Rectal smooth muscle tissue (tissue), 1 donor: ENCODE measurements around the gene FCRL4.

Source experiments
- H3K27ac ChIP-seq: one replicate; pipeline ENCODE4 v1.7.0; 2013; ENCODE audit warnings: low read depth, low read length, inconsistent platforms
- H3K27me3 ChIP-seq: one replicate; pipeline ENCODE4 v1.7.0; 2013; ENCODE audit warnings: low read length; ENCODE audit not compliant: control insufficient read depth, insufficient read depth
- H3K36me3 ChIP-seq: one replicate; pipeline ENCODE4 v1.7.0; 2013; ENCODE audit warnings: low read length; ENCODE audit not compliant: control insufficient read depth, insufficient read depth
- H3K4me1 ChIP-seq: one replicate; pipeline ENCODE4 v1.7.0; 2013; ENCODE audit warnings: low read length; ENCODE audit not compliant: control insufficient read depth, insufficient read depth
- H3K4me3 ChIP-seq: one replicate; pipeline ENCODE4 v1.7.0; 2013; ENCODE audit warnings: low read length
- H3K9ac ChIP-seq: one replicate; pipeline ENCODE4 v1.7.0; 2013; ENCODE audit warnings: low read length

The FCRL4 gene

GRCh38 chr1:157597959-157598667 is at the start of gene FCRL4:
TSS of gene FCRL4 (minus strand) at chr1:157598085. CDS start at chr1:157597944, 141 bp downstream.
- Histone ChIP-seq H3K4me3 (no peak within 1 kb of the TSS), H3K27me3 (no peaks in the 10 kb centered on the region), H3K9ac (no peak within 1 kb of the TSS), H3K4me1 (no peaks in the 10 kb centered on the region), H3K36me3 (no peaks in the 10 kb centered on the region), H3K27ac (no peak within 1 kb of the TSS)

GRCh38 chr1:157646144-157646543 is 48.3 kb upstream of the FCRL4 start:
- Histone ChIP-seq H3K4me3 (no peak overlapping the region), H3K9ac (no peak overlapping the region), H3K4me1 (no peaks in the 10 kb centered on the region), H3K27me3 (no peaks in the 10 kb centered on the region), H3K27ac (no peak overlapping the region), H3K36me3 (no peaks in the 10 kb centered on the region)

GRCh38 chr1:157641177-157641576 is 43.3 kb upstream of the FCRL4 start:
- Histone ChIP-seq H3K4me3 (no peak overlapping the region), H3K36me3 (no peaks in the 10 kb centered on the region), H3K4me1 (no peaks in the 10 kb centered on the region), H3K27me3 (no peaks in the 10 kb centered on the region), H3K27ac (no peak overlapping the region), H3K9ac (no peak overlapping the region)

DNA sequence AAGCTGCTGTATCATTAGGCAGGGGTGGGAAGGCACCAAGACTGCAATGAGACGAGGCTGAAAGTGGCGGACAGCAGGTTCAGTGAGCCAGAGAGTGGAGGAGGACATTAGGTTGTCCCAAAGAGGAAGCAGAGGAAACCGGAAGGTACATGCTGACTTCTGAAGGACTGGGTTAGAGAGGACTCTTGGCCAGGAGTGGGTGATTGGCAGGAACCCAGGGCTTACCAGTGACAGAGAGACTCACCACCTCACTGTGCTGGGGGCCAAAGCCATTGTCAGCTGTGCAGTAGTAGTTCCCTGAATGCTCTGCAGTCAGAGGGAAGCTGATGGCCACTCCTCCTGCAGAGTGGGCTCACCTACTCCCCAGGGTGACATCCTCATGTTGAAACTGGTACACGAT is 41.9 kb upstream of the FCRL4 start:
- Histone ChIP-seq H3K4me1 (no peaks in the 10 kb centered on the region), H3K27ac (no peak overlapping the region), H3K4me3 (no peak overlapping the region), H3K9ac (no peak overlapping the region), H3K27me3 (no peaks in the 10 kb centered on the region), H3K36me3 (no peaks in the 10 kb centered on the region)

GRCh38 chr1:157628773-157629172 is 30.9 kb upstream of the FCRL4 start:
- Histone ChIP-seq H3K9ac (no peak overlapping the region), H3K4me1 (no peaks in the 10 kb centered on the region), H3K36me3 (no peaks in the 10 kb centered on the region), H3K27ac (no peak overlapping the region), H3K27me3 (no peaks in the 10 kb centered on the region), H3K4me3 (no peak overlapping the region)

- Histone ChIP-seq H3K4me1 (no peaks in the 10 kb centered on the region), H3K9ac (no peak overlapping the region), H3K27ac (no peak overlapping the region), H3K27me3 (no peaks in the 10 kb centered on the region), H3K4me3 (no peak overlapping the region), H3K36me3 (no peaks in the 10 kb centered on the region)
These were observed 28.2 kb upstream of the FCRL4 start for GRCh38 chr1:157626099-157626498.

GRCh38 chr1:157624471-157624870 is 26.6 kb upstream of the FCRL4 start:
- H3K4me3 ChIP-seq: no peak overlapping the region
- no peaks in the 10 kb centered on the region for H3K27me3 ChIP-seq
- H3K9ac ChIP-seq: no peak overlapping the region
- H3K27ac ChIP-seq: no peak overlapping the region
- H3K4me1 ChIP-seq: no peaks in the 10 kb centered on the region
- no peaks in the 10 kb centered on the region for H3K36me3 ChIP-seq

DNA sequence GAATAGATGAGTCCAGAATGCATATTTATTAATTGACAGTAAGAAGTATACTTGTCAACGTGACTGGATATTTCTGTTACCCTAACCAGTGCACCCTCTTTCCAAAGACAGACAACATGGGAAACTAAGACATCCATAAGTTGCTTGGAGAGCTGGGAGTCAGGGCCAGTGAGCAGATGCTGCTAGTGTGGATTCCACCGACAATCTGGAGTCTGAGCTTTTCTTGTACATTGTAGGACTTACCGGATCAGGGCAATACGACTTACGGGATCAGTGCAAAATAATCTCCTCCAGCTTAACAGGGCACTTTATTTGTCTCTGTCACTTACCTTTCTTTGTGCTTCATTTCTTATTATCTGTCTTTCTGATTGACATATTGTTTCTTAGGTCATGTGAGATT is 24.6 kb upstream of the FCRL4 start:
- Histone ChIP-seq H3K9ac (no peak overlapping the region), H3K4me3 (no peak overlapping the region), H3K27me3 (no peaks in the 10 kb centered on the region), H3K36me3 (no peaks in the 10 kb centered on the region), H3K4me1 (no peaks in the 10 kb centered on the region), H3K27ac (no peak overlapping the region)

DNA sequence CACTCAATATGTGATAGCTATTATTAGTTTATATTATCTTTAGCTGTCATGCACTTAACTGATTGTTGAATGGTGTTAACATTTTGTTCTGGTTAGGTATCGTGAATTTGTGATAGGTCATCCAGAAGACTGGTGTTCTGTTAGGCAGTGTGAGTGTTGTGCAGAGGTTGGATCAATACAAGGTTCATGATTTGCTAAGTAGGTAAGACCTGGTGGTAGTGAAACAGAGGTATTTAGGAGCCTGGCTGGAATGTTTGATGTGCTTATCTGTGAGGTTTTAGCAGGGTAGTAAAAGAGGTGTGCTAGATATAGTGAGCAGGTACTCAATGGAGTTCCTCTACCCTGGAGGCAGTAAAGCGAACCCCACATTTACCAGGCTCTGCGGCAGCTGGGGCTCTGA is 20.3 kb upstream of the FCRL4 start:
- Histone ChIP-seq H3K27ac (no peak overlapping the region), H3K9ac (no peak overlapping the region), H3K36me3 (no peaks in the 10 kb centered on the region), H3K27me3 (no peaks in the 10 kb centered on the region), H3K4me3 (no peak overlapping the region), H3K4me1 (no peaks in the 10 kb centered on the region)

DNA sequence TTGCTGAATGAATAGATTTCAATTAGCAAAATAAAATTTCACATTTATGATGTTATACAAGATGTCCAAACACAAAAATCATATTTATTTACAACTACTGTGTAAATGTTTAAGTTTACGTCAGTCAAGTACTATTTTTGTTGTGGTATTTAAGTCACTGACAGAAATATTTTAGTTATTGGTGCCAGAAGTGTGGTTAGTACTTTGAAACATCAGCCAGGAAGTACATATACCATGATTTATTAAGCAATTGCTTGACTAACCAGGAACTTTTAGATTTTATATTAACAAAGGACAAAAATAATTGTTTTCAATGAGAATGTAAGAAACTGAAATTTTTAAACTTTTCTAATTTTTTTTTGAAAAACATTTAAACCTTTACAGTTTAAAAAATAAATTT is 2.4 kb upstream of the FCRL4 start:
- H3K4me1 ChIP-seq: no peaks in the 10 kb centered on the region
- H3K36me3 ChIP-seq: no peaks in the 10 kb centered on the region
- no peak overlapping the region for H3K9ac ChIP-seq
- no peak overlapping the region for H3K4me3 ChIP-seq
- H3K27me3 ChIP-seq: no peaks in the 10 kb centered on the region
- H3K27ac ChIP-seq: no peak overlapping the region

DNA sequence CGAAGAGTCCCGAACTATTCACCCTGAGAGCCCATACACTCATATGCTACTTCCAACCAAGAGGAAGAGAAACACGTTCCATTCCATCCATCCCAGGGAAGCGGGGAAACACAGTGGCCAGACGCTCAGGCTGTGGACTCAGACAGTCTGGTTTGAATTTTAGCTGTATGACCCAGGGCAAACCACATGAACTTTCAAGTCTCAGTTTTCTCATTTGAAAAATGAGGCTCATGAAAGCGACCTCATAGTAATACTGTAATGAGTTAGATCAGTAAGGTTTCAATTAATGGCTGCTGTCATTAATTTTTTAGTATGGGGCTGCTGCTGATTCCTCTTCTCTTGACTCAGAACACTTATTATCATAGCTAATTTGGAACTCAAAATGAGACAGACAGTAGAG is 1.5 kb downstream of the FCRL4 start:
- Histone ChIP-seq H3K9ac (no peak overlapping the region), H3K36me3 (no peaks in the 10 kb centered on the region), H3K27me3 (no peaks in the 10 kb centered on the region), H3K4me3 (no peak overlapping the region), H3K27ac (no peak overlapping the region), H3K4me1 (no peaks in the 10 kb centered on the region)

GRCh38 chr1:157595356-157595755 is 2.5 kb downstream of the FCRL4 start:
- Histone ChIP-seq H3K4me1 (no peaks in the 10 kb centered on the region), H3K4me3 (no peak overlapping the region), H3K36me3 (no peaks in the 10 kb centered on the region), H3K9ac (no peak overlapping the region), H3K27ac (no peak overlapping the region), H3K27me3 (no peaks in the 10 kb centered on the region)

GRCh38 chr1:157585984-157586383 is 11.9 kb downstream of the FCRL4 start:
- Histone ChIP-seq H3K27ac (no peak overlapping the region), H3K36me3 (no peaks in the 10 kb centered on the region), H3K4me1 (no peaks in the 10 kb centered on the region), H3K4me3 (no peak overlapping the region), H3K9ac (no peak overlapping the region), H3K27me3 (no peaks in the 10 kb centered on the region)
